T-helper 2 cell treated with Interferon-gamma antibody and Interleukin-4, amounts not matched to agents 100 ng/mL and 5 ng/mL, for 36 hours (primary cell): ENCODE results near the gene RAD51B. TPM values are rescaled to one million over a fixed set of nuclear protein-coding genes. Genes with fewer than 3 reads are reported as not detected.

Experiments
- intact Hi-C: fragments of 100-400 bp; cut with micrococcal nuclease; formaldehyde crosslinking; loops from one replicate; pipeline ENCODE4 v1.15.1; 2023
- total RNA-seq: library from RNA; stranded (reverse); gene quantifications from 2 replicates; pipeline ENCODE4 v1.2.3, GENCODE V29; 2022

The RAD51B gene
- total RNA-seq, 1 donor from 2014 or later: 31.7 TPM

GRCh38 chr14:68312300-68312699 is 492.7 kb downstream of the RAD51B start:
- intact Hi-C loops: no loop called here

- intact Hi-C loops: no loop called here
Observed at GRCh38 chr14:68312884-68313610, 493.5 kb downstream of the RAD51B start.

GRCh38 chr14:68314642-68315041 is 495.1 kb downstream of the RAD51B start:
- intact Hi-C loops: no loop called here

GRCh38 chr14:68315081-68315480 is 495.5 kb downstream of the RAD51B start:
- intact Hi-C loops: no loop called here

- intact Hi-C loops: no loop called here
Observed at GRCh38 chr14:68316078-68316868, 496.7 kb downstream of the RAD51B start.

- intact Hi-C loops: no loop called here
Observed at GRCh38 chr14:68317239-68317638, 497.7 kb downstream of the RAD51B start.

GRCh38 chr14:68318828-68319227 is 499.2 kb downstream of the RAD51B start:
- intact Hi-C loops: no loop called here

- intact Hi-C loops: no loop called here
Observed at GRCh38 chr14:68320495-68320894, 500.9 kb downstream of the RAD51B start.

- intact Hi-C loops: no loop called here
Observed at GRCh38 chr14:68322940-68323620, 503.5 kb downstream of the RAD51B start.

- intact Hi-C loops: no loop called here
Observed at GRCh38 chr14:68325267-68325807, 505.8 kb downstream of the RAD51B start.

GRCh38 chr14:68327231-68327630 is 507.7 kb downstream of the RAD51B start:
- intact Hi-C loops: no loop called here

- intact Hi-C loops: no loop called here
Observed at GRCh38 chr14:68328509-68328908, 508.9 kb downstream of the RAD51B start.

GRCh38 chr14:68331426-68331825 is 511.8 kb downstream of the RAD51B start:
- intact Hi-C loops: no loop called here

- intact Hi-C loops: no loop called here
Observed at GRCh38 chr14:68331991-68332390, 512.4 kb downstream of the RAD51B start.

GRCh38 chr14:68333262-68333661 is 513.7 kb downstream of the RAD51B start:
- intact Hi-C loops: no loop called here

- intact Hi-C loops: no loop called here
Observed at GRCh38 chr14:68335312-68335711, 515.7 kb downstream of the RAD51B start.

GRCh38 chr14:68336165-68336564 is 516.6 kb downstream of the RAD51B start:
- intact Hi-C loops: no loop called here

GRCh38 chr14:68337279-68337678 is 517.7 kb downstream of the RAD51B start:
- intact Hi-C loops: no loop called here

GRCh38 chr14:68340262-68340661 is 520.7 kb downstream of the RAD51B start:
- intact Hi-C loops: no loop called here

- intact Hi-C loops: no loop called here
Observed at GRCh38 chr14:68341411-68342212, 522.0 kb downstream of the RAD51B start.

- intact Hi-C loops: no loop called here
Observed at GRCh38 chr14:68342216-68342763, 522.7 kb downstream of the RAD51B start.
